HepG2 (cell line): ENCODE data around the gene ACOXL. TPM values are rescaled to one million over a fixed set of nuclear protein-coding genes. Genes with fewer than 3 reads are reported as not detected.

Experiments
- ATAC-seq: fragments of 200-7000 bp; cut with Tn5 transposase; 3 replicates; pipeline ENCODE4 v1.9.1; 2020; ENCODE audit warnings: mild to moderate bottlenecking, moderate library complexity
- BruUV-seq: library from RNA; stranded (reverse); fragments of 400-500 nt; replicated peaks from 2 replicates; lab custom pipeline; 2021; lab: Mats Ljungman, UMichigan
- CTCF ChIA-PET: fragments of 300-600 bp; formaldehyde crosslinking; extraction: SDS; loops from one replicate; lab custom pipeline; 2021; ENCODE audit warnings: low total read pairs, inconsistent platforms, low intra/inter-chr PET ratio; lab: Yijun Ruan, JAX
- POLR2A ChIA-PET: fragments of 350-600 bp; sonication (Branson Sonifier 250); formaldehyde crosslinking; loops from one replicate; lab custom pipeline; 2020; ENCODE audit warnings: antibody characterized with exemption, inconsistent platforms; lab: Yijun Ruan, JAX
- DNase-seq: peaks from one replicate; pipeline ENCODE4 v3.0.0-alpha.2; 2015; ENCODE audit warnings: low spot score
- FAIRE-seq: peaks from 3 replicates; lab custom pipeline; 2011; peaks lifted over from hg19 to GRCh38; lab: Jason Lieb, UNC
- H2AFZ ChIP-seq: one replicate; pipeline ENCODE4 v1.6.1; 2011; ENCODE audit warnings: low read length, inconsistent platforms
- H3K27ac ChIP-seq: fragments of 300-600 bp; 3 replicates; pipeline ENCODE4 v1.8.0; 2011; ENCODE audit warnings: mixed run types, mild to moderate bottlenecking, mixed read lengths, low read length, inconsistent platforms; ENCODE audit not compliant: insufficient read depth; ENCODE audit errors: extremely low read length
- H3K27me3 ChIP-seq, 2 experiments: fragments of 200-600 bp in 1 of 2; 2 replicates in 1 of 2; 3 replicates in 1 of 2; pipeline versions ENCODE4 v1.6.0 to v1.8.0; 2011; ENCODE audit warnings: low read length in 2 of 2, mild to moderate bottlenecking in 2 of 2, moderate library complexity in 2 of 2, inconsistent platforms in 1 of 2; ENCODE audit not compliant: insufficient read depth in 2 of 2, control insufficient read depth in 1 of 2
- H3K36me3 ChIP-seq, 2 experiments: fragments of 200-600 bp in 1 of 2; replicated peaks in 1 of 2; 2 replicates in 1 of 2; 3 replicates in 1 of 2; pipeline versions ENCODE4 v1.5.1 to v1.8.0; 2011; ENCODE audit warnings: low read length in 2 of 2, inconsistent platforms in 1 of 2; ENCODE audit not compliant: insufficient read depth in 2 of 2, control insufficient read depth in 1 of 2
- H3K4me1 ChIP-seq: 2 replicates; pipeline ENCODE4 v1.5.1; 2012; ENCODE audit warnings: low read length, inconsistent platforms; ENCODE audit not compliant: insufficient read depth
- H3K4me2 ChIP-seq: 2 replicates; pipeline ENCODE4 v1.6.0; 2011; ENCODE audit warnings: low read depth, low read length, inconsistent platforms
- H3K4me3 ChIP-seq, 3 experiments: fragments of 200-600 bp in 1 of 3; sonication (generic), shearing (Covaris generic) in 1 of 3; replicated peaks in 1 of 3; 2 replicates each; pipeline ENCODE4 v1.5.1; 2011 to 2016; ENCODE audit warnings: low read length in 3 of 3, inconsistent platforms in 2 of 3, low read depth in 2 of 3, mild to moderate bottlenecking in 2 of 3, control low read depth in 1 of 3, mixed read lengths in 1 of 3; ENCODE audit not compliant: insufficient read depth in 1 of 3
- H3K79me2 ChIP-seq: one replicate; pipeline ENCODE4 v1.6.1; 2011; ENCODE audit warnings: low read length, inconsistent platforms; ENCODE audit not compliant: insufficient read depth
- H3K9ac ChIP-seq: 2 replicates; pipeline ENCODE4 v1.6.0; 2011; ENCODE audit warnings: mild to moderate bottlenecking, low read depth, low read length, inconsistent platforms; ENCODE audit not compliant: insufficient read depth
- H3K9me3 ChIP-seq: 2 replicates; pipeline ENCODE4 v1.5.1; 2012; ENCODE audit warnings: mild to moderate bottlenecking, low read length
- H4K20me1 ChIP-seq: 2 replicates; pipeline ENCODE4 v1.6.0; 2011; ENCODE audit warnings: inconsistent platforms, mild to moderate bottlenecking, low read length, moderate library complexity; ENCODE audit not compliant: insufficient read depth
- AHR ChIP-seq: IDR thresholded peaks from 2 replicates; pipeline ENCODE4 v1.6.1; 2018; ENCODE audit warnings: missing genetic modification reagents, missing compliant biosample characterization
- DMTF1 ChIP-seq: sonication (generic); formaldehyde crosslinking; IDR thresholded peaks from 2 replicates; pipeline ENCODE4 v1.4.0; 2020; ENCODE audit warnings: mild to moderate bottlenecking, missing genetic modification reagents
- FOXK2 ChIP-seq: fragments of 450-650 bp; IDR thresholded peaks from 2 replicates; pipeline ENCODE4 v1.6.1; 2016
- MED1 ChIP-seq: sonication (generic); formaldehyde crosslinking; IDR thresholded peaks from 2 replicates; pipeline ENCODE4 v1.4.0; 2020; ENCODE audit warnings: missing genetic modification reagents
- REST ChIP-seq, 2 experiments: IDR thresholded peaks; 2 replicates each; pipeline ENCODE4 v1.6.1; 2011 to 2012; ENCODE audit warnings: low read length in 2 of 2, borderline replicate concordance in 1 of 2, low read depth in 1 of 2, mild to moderate bottlenecking in 1 of 2, moderate library complexity in 1 of 2
- YY1 ChIP-seq: IDR thresholded peaks from 2 replicates; pipeline ENCODE4 v1.6.1; 2011; ENCODE audit warnings: low read length, low read depth, moderate library complexity, mild to moderate bottlenecking; ENCODE audit not compliant: insufficient read depth, insufficient replicate concordance
- ZFP36L1 ChIP-seq: sonication (generic); formaldehyde crosslinking; IDR thresholded peaks from 2 replicates; pipeline ENCODE4 v1.8.0; 2022; ENCODE audit warnings: mild to moderate bottlenecking, missing genetic modification reagents, moderate library complexity
- ZNF253 ChIP-seq: sonication (generic); formaldehyde crosslinking; IDR thresholded peaks from 2 replicates; pipeline ENCODE4 v1.8.0; 2022; ENCODE audit warnings: mild to moderate bottlenecking, missing genetic modification reagents, borderline replicate concordance
- ZNF282 ChIP-seq: fragments of 450-650 bp; IDR thresholded peaks from 2 replicates; pipeline ENCODE4 v1.6.1; 2018; ENCODE audit not compliant: partially characterized antibody
- ZNF326 ChIP-seq: sonication (generic); formaldehyde crosslinking; IDR thresholded peaks from 2 replicates; pipeline ENCODE4 v1.4.0; 2020; ENCODE audit warnings: missing genetic modification reagents, borderline replicate concordance
- ZNF512B ChIP-seq: sonication (generic); formaldehyde crosslinking; IDR thresholded peaks from 2 replicates; pipeline ENCODE4 v1.5.1; 2020; ENCODE audit warnings: missing genetic modification reagents, mild to moderate bottlenecking, borderline replicate concordance
- WGBS: methylation state at CpG from one replicate; pipeline ENCODE4 v1.1.6; 2017; ENCODE audit warnings: low lambda C conversion rate; 5-methylcytosine and 5-hydroxymethylcytosine counted together
- in situ Hi-C: cut with HindIII; loops from 2 replicates; pipeline ENCODE4 v1.10.0; 2017; ENCODE audit warnings: low pct_unique_long_range_greater_than_20kb; ENCODE audit not compliant: extremely low pct_ligation_motif_present
- intact Hi-C: fragments of 100-400 bp; cut with micrococcal nuclease; formaldehyde crosslinking; loops from one replicate; pipeline ENCODE4 v1.10.0; 2022; ENCODE audit not compliant: unreplicated experiment
- polyA plus RNA-seq, 8 experiments: library from polyadenylated mRNA; depleted of rRNA in 3 of 8; stranded (reverse) in 7 of 8; unstranded in 1 of 8; fragments of >200 nt; fragmentation: Illumina TruSeq in 4 of 8; extraction: Trizol in 4 of 8; gene quantifications; 2 replicates each; pipeline versions ENCODE4 v1.2.1 to v1.2.3, GENCODE V29; 2011 to 2016; ENCODE audit warnings: low read depth in 4 of 8, missing spikeins in 1 of 8, mixed read lengths in 1 of 8; ENCODE audit not compliant: insufficient read depth in 1 of 8
- total RNA-seq, 5 experiments: library from RNA; depleted of rRNA; stranded (reverse); fragments of >200 nt; fragmentation: Illumina TruSeq; extraction: Trizol; gene quantifications; 2 replicates each; pipeline ENCODE4 v1.2.3, GENCODE V29; 2016; ENCODE audit warnings: low read depth in 1 of 5

The ACOXL gene
- total and polyA plus RNA-seq, 2 of the 13 experiments (the other 11 are each of a cell fraction or from before 2014, with no cell fraction given) = not detected

GRCh38 chr2:110828330-110828729, 96.0 kb downstream of the ACOXL start (continued):
- TF ChIP-seq ZNF512B = no peak
- no peak for TF ChIP-seq AHR
- no peak for TF ChIP-seq ZNF326

- in situ Hi-C loops = no loop called here
These were observed 97.2 kb downstream of the ACOXL start for GRCh38 chr2:110829413-110830146.

More at GRCh38 chr2:110829413-110830146, 97.2 kb downstream of the ACOXL start:
- no peak overlapping the region for H3K4me2 ChIP-seq
- CTCF ChIA-PET = no interaction called here
- H3K4me3 ChIP-seq = no peak overlapping the region
- no peak for TF ChIP-seq MED1 (CRISPR knock-in tag)
- no peak for TF ChIP-seq REST (IDR thresholded peaks at IDR 0.05; ENCODE audit: borderline replicate concordance in 1 of 2, low read depth in 1 of 2, low read length in 2 of 2)
- TF ChIP-seq ZNF282 = no peak
- no peak for TF ChIP-seq DMTF1 (CRISPR knock-in tag)
- no peak for TF ChIP-seq YY1
- TF ChIP-seq ZFP36L1 (CRISPR knock-in tag) = no peak
- no peak for TF ChIP-seq FOXK2
- no peak for TF ChIP-seq ZNF253 (CRISPR knock-in tag)
- WGBS = 25% methylated on average over 6 of the region's 6 CpGs
- H4K20me1 ChIP-seq = no peaks in the 10 kb centered on the region
- H3K9me3 ChIP-seq = no peaks in the 10 kb centered on the region
- H3K27ac ChIP-seq = no peak overlapping the region
- H3K9ac ChIP-seq = no peak overlapping the region
- H3K79me2 ChIP-seq = no peaks in the 10 kb centered on the region
- POLR2A ChIA-PET = no interaction called here
- no peak for DNase-seq
- BruUV-seq = no TSS peak
- FAIRE-seq = no peak
- H3K36me3 ChIP-seq = no peaks in the 10 kb centered on the region
- peaks cover 6 to 23% of the 10 kb centered on the region in 2 experiments for H3K27me3 ChIP-seq
- H3K4me1 ChIP-seq = no peaks in the 10 kb centered on the region
- H2AFZ ChIP-seq = no peak overlapping the region
- no peak for ATAC-seq
- intact Hi-C loops = no loop called here
